ENCODE data around the gene ZKSCAN3.

DNA sequence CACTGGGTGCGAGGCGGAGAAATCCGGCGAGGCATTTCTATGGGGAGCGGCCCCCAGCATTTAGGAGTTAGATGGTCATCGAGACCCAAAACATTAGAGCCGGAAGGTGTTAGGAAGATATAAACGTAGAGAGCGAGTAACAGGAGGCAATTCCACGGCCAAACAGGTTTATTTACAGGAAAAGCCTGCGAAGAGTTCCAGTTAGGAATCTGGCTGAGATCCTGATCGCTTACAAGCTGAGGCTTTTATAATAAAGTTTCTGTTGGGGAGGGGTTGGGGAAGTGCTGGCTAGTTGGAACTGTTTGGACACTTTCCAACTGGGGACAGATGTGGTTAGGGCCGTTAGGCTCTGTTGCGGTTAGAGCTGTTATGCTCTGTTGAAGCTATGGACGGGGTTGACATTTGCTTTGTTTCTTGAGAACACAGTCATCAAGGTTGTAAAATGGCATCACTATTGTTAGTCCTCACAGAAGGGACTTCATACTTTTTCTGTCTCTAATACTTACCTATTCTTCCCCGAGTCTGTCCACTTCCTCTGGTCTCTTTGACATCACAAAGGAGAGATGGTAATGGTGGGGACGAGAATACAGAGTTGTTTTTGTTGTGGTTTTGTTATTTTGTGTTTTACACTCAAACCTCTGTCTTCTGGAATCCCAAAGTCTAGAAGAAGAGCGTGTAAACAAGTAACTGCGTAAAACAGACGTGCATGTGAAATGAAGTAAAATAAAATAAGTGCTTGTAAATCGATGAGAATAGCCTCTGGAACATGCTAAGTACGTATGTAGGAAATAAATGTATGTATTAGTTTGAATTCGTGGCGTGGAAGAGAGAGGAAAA is 13.2 kb upstream of the ZKSCAN3 start:
- TF ChIP-seq, protein P1, sequence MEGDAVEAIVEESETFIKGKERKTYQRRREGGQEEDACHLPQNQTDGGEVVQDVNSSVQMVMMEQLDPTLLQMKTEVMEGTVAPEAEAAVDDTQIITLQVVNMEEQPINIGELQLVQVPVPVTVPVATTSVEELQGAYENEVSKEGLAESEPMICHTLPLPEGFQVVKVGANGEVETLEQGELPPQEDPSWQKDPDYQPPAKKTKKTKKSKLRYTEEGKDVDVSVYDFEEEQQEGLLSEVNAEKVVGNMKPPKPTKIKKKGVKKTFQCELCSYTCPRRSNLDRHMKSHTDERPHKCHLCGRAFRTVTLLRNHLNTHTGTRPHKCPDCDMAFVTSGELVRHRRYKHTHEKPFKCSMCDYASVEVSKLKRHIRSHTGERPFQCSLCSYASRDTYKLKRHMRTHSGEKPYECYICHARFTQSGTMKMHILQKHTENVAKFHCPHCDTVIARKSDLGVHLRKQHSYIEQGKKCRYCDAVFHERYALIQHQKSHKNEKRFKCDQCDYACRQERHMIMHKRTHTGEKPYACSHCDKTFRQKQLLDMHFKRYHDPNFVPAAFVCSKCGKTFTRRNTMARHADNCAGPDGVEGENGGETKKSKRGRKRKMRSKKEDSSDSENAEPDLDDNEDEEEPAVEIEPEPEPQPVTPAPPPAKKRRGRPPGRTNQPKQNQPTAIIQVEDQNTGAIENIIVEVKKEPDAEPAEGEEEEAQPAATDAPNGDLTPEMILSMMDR (IDR thresholded peaks at IDR 0.05), result peak in 1 of 4 experiments; percentile 9
- TF ChIP-seq POLR2A (IDR thresholded peaks at IDR 0.05), result no peak
